ENCODE measurements around the gene SLC25A25. TPM values are rescaled to one million over a fixed set of nuclear protein-coding genes. Genes with fewer than 3 reads are reported as not detected.
"Not testable (repeated sequence)": the region's sequence is repeated elsewhere in the genome, so short reads cannot be mapped to it uniquely, and the experiment has no call there.

The SLC25A25 gene
- total RNA-seq = 10 to 100 TPM; 15.5 to 16.0 TPM

GRCh38 chr9:128067645-128068385, at the start of gene SLC25A25:
TSS of gene SLC25A25 (plus strand) at chr9:128068232. CDS start at chr9:128068320, 88 bp downstream.
- CTCF ChIA-PET = interaction anchor here (1.1 to 1.3 kb wide), 2 partner anchors 24 to 37 kb away, joined by 3 read pairs; no protein-coding TSS in a partner anchor
- POLR2A ChIA-PET = interaction anchor here (0.7 to 1.4 kb wide), 3 partner anchors 33 to 289 kb away, joined by 3 to 4 read pairs (median 4); no protein-coding TSS in a partner anchor

- POLR2A ChIA-PET = interaction anchor here (0.7 kb wide), 1 partner anchor 66 kb away, joined by 3 read pairs; no protein-coding TSS in a partner anchor
- CTCF ChIA-PET = interaction anchor here (0.6 to 2.0 kb wide), 6 partner anchors 13 to 77 kb away, joined by 3 to 9 read pairs (median 4); partner anchors contain the start of gene EEIG1
Measured at GRCh38 chr9:128020692-128021091, 47.3 kb upstream of the SLC25A25 start.

- ChIA-PET POLR2A (interaction anchor here (0.7 kb wide), 1 partner anchor 66 kb away, joined by 3 read pairs; no protein-coding TSS in a partner anchor), CTCF (interaction anchor here (0.6 to 2.0 kb wide), 6 partner anchors 12 to 77 kb away, joined by 3 to 9 read pairs (median 4); partner anchors contain the start of gene EEIG1)
Measured at GRCh38 chr9:128021098-128021497, 46.9 kb upstream of the SLC25A25 start.

GRCh38 chr9:128022886-128023285, 45.1 kb upstream of the SLC25A25 start:
- POLR2A ChIA-PET = no interaction called here
- CTCF ChIA-PET = interaction anchor here (2.0 kb wide), 1 partner anchor 79 kb away, joined by 9 read pairs; no protein-coding TSS in a partner anchor

GRCh38 chr9:128023671-128024070, 44.4 kb upstream of the SLC25A25 start:
- POLR2A ChIA-PET = not testable (repeated sequence)
- CTCF ChIA-PET = interaction anchor here (3.2 kb wide), 1 partner anchor 11 kb away, joined by 23 read pairs; no protein-coding TSS in a partner anchor

GRCh38 chr9:128024761-128025308, 43.2 kb upstream of the SLC25A25 start:
- POLR2A ChIA-PET = interaction anchor here (0.6 to 2.6 kb wide), 2 partner anchors 19 to 44 kb away, joined by 11 to 14 read pairs; partner anchors contain the start of gene EEIG1
- CTCF ChIA-PET = interaction anchor here (1.0 to 3.2 kb wide), 9 partner anchors 10 to 93 kb away, joined by 3 to 23 read pairs (median 4); partner anchors contain the start of gene EEIG1

- POLR2A ChIA-PET = interaction anchor here (0.6 to 2.8 kb wide), 5 partner anchors 19 to 55 kb away, joined by 3 to 18 read pairs (median 11); partner anchors contain the start of gene EEIG1
- CTCF ChIA-PET = interaction anchor here (0.6 to 3.2 kb wide), 11 partner anchors 9 to 339 kb away, joined by 3 to 23 read pairs (median 4); partner anchors contain the start of gene EEIG1
Measured at GRCh38 chr9:128025736-128026135, 42.3 kb upstream of the SLC25A25 start.

GRCh38 chr9:128026255-128026772, 41.7 kb upstream of the SLC25A25 start:
- ChIA-PET POLR2A (interaction anchor here (1.1 to 2.8 kb wide), 3 partner anchors 43 to 56 kb away, joined by 4 to 18 read pairs (median 14); partner anchors contain the start of gene EEIG1), CTCF (interaction anchor here (0.9 to 3.2 kb wide), 12 partner anchors 9 to 291 kb away, joined by 3 to 23 read pairs (median 4); partner anchors contain the start of genes DPM2, EEIG1 and TOR2A)

- ChIA-PET POLR2A (interaction anchor here (0.7 to 2.8 kb wide), 6 partner anchors 36 to 57 kb away, joined by 3 to 18 read pairs (median 4); partner anchors contain the start of genes EEIG1, NAIF1 and SLC25A25), CTCF (interaction anchor here (0.8 to 3.2 kb wide), 12 partner anchors 8 to 292 kb away, joined by 3 to 23 read pairs (median 5); partner anchors contain the start of genes DPM2, EEIG1 and TOR2A)
Measured at GRCh38 chr9:128026773-128027541, 41.1 kb upstream of the SLC25A25 start.

- POLR2A ChIA-PET = interaction anchor here (0.7 to 2.8 kb wide), 7 partner anchors 36 to 57 kb away, joined by 3 to 18 read pairs (median 4); partner anchors contain the start of genes EEIG1, NAIF1 and SLC25A25
- CTCF ChIA-PET = interaction anchor here (0.7 to 3.0 kb wide), 10 partner anchors 8 to 90 kb away, joined by 3 to 20 read pairs (median 4); partner anchors contain the start of gene DPM2
Measured at GRCh38 chr9:128027705-128028104, 40.3 kb upstream of the SLC25A25 start.

GRCh38 chr9:128033609-128034008, 34.4 kb upstream of the SLC25A25 start:
- POLR2A ChIA-PET = interaction anchor here (0.6 kb wide), 1 partner anchor 55 kb away, joined by 4 read pairs; no protein-coding TSS in a partner anchor
- CTCF ChIA-PET = interaction anchor here (1.2 to 8.2 kb wide), 10 partner anchors 9 to 100 kb away, joined by 3 to 117 read pairs (median 11); no protein-coding TSS in a partner anchor

- ChIA-PET POLR2A (interaction anchor here (0.9 to 1.4 kb wide), 3 partner anchors 32 to 91 kb away, joined by 3 to 5 read pairs (median 4); partner anchors contain the start of gene NAIF1), CTCF (interaction anchor here (0.6 to 8.2 kb wide), 38 partner anchors 8 to 300 kb away, joined by 3 to 117 read pairs (median 5); partner anchors contain the start of genes DPM2, EEIG1, PTGES2 and TOR2A)
Measured at GRCh38 chr9:128034821-128035652, 33.0 kb upstream of the SLC25A25 start.

- CTCF ChIA-PET = interaction anchor here (1.1 to 8.2 kb wide), 7 partner anchors 11 to 115 kb away, joined by 5 to 117 read pairs (median 23); no protein-coding TSS in a partner anchor
- POLR2A ChIA-PET = not testable (repeated sequence)
Measured at GRCh38 chr9:128036522-128036921, 31.5 kb upstream of the SLC25A25 start.

GRCh38 chr9:128040783-128041182, 27.2 kb upstream of the SLC25A25 start:
- POLR2A ChIA-PET = not testable (repeated sequence)
- CTCF ChIA-PET = interaction anchor here (1.1 to 1.4 kb wide), 2 partner anchors 16 to 91 kb away, joined by 3 read pairs; no protein-coding TSS in a partner anchor

- ChIA-PET CTCF (interaction anchor here (0.8 to 1.5 kb wide), 3 partner anchors 15 to 98 kb away, joined by 3 to 4 read pairs (median 3); no protein-coding TSS in a partner anchor), POLR2A (no interaction called here)
Measured at GRCh38 chr9:128042043-128042442, 26.0 kb upstream of the SLC25A25 start.

- ChIA-PET CTCF (interaction anchor here (1.2 kb wide), 1 partner anchor 9 kb away, joined by 3 read pairs; no protein-coding TSS in a partner anchor), POLR2A (no interaction called here)
Measured at GRCh38 chr9:128043467-128043868, 24.6 kb upstream of the SLC25A25 start.

Data from activated CD8-positive, alpha-beta memory T cell treated with anti-CD3 and anti-CD28 coated beads for 36 hours (primary cell).